Activated CD8-positive, alpha-beta T cell treated with anti-CD3 and anti-CD28 coated beads for 36 hours (primary cell): ENCODE measurements around the gene FRMD4A. TPM values are rescaled to one million over a fixed set of nuclear protein-coding genes. Genes with fewer than 3 reads are reported as not detected.

Experiments used
- ATAC-seq: fragments of 200-7000 bp; cut with Tn5 transposase; one replicate; pipeline ENCODE4 v1.10.0; 2021; ENCODE audit warnings: mild to moderate bottlenecking, moderate library complexity
- CTCF ChIA-PET: fragments of 350-600 bp; sonication (Branson Sonifier 250); formaldehyde crosslinking; loops from one replicate; lab custom pipeline; 2021; ENCODE audit warnings: antibody characterized with exemption; lab: Charles Lee
- POLR2A ChIA-PET: fragments of 350-600 bp; sonication (Branson Sonifier 250); formaldehyde crosslinking; loops from one replicate; lab custom pipeline; 2021; ENCODE audit warnings: antibody characterized with exemption; lab: Charles Lee
- DNase-seq: peaks from one replicate; pipeline ENCODE4 v3.0.0-alpha.2; 2020
- H3K27ac Mint-ChIP-seq: one replicate; pipeline ENCODE4 v1.8.0; 2021; ENCODE audit warnings: mild to moderate bottlenecking, mixed read lengths
- H3K27me3 Mint-ChIP-seq: one replicate; pipeline ENCODE4 v1.8.0; 2021; ENCODE audit warnings: mixed read lengths
- H3K36me3 Mint-ChIP-seq: one replicate; pipeline ENCODE4 v1.8.0; 2021; ENCODE audit warnings: low read depth, mixed read lengths
- H3K4me1 Mint-ChIP-seq: one replicate; pipeline ENCODE4 v1.8.0; 2021; ENCODE audit warnings: low read depth, mixed read lengths
- H3K4me3 Mint-ChIP-seq: one replicate; pipeline ENCODE4 v1.8.0; 2021; ENCODE audit warnings: mild to moderate bottlenecking, moderate library complexity, mixed read lengths
- H3K9me3 Mint-ChIP-seq: one replicate; pipeline ENCODE4 v1.8.0; 2021; ENCODE audit warnings: mixed read lengths
- intact Hi-C: fragments of 100-400 bp; cut with micrococcal nuclease; formaldehyde crosslinking; loops from one replicate; pipeline ENCODE4 v1.10.0; 2022
- total RNA-seq, 2 experiments: library from RNA; stranded (reverse); gene quantifications; one replicate each; pipeline ENCODE4 v1.2.3, GENCODE V29; 2021
- TF ChIP-seq, protein P1 (sequence below): fragments of 200-600 bp; IDR thresholded peaks from one replicate; pipeline ENCODE4 v1.8.0; 2022; ENCODE audit warnings: antibody characterized with exemption, mild to moderate bottlenecking

Gene FRMD4A
- total RNA-seq, 2 experiments from 2014 or later, result 2.1 to 2.8 TPM

DNA sequence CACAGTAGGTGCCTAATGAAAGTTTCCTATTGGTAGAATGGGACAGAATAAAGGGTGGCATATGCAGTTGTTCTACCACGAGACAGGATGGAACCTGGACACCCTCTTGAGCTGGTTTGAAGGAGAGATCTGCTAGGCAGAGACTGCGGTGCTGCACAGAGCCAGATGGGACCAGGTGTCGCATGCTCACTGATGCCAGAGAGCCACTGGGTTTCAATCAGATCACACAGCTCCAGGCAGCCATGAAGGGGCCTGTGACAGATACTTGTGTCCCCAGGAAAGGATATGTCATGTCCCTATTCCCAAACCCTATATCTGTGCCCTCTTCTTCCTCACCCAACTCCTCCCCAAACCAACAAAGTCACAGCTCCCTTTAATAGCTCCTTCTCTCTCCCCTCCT is 508.2 kb downstream of the FRMD4A start:
- intact Hi-C loops, result no loop called here
- Mint-ChIP-seq H3K9me3 (peaks cover 6% of the 10 kb centered on the region), H3K36me3 (no peaks in the 10 kb centered on the region), H3K27me3 (no peaks in the 10 kb centered on the region), H3K4me1 (peaks cover 7% of the 10 kb centered on the region), H3K27ac (no peak overlapping the region), H3K4me3 (no peak overlapping the region)
- no peak for DNase-seq
- POLR2A ChIA-PET, result interaction anchor here (1.6 kb wide), 1 partner anchor 363 kb away, joined by 3 read pairs; no protein-coding TSS in a partner anchor
- CTCF ChIA-PET, result no interaction called here
- TF ChIP-seq, protein P1, sequence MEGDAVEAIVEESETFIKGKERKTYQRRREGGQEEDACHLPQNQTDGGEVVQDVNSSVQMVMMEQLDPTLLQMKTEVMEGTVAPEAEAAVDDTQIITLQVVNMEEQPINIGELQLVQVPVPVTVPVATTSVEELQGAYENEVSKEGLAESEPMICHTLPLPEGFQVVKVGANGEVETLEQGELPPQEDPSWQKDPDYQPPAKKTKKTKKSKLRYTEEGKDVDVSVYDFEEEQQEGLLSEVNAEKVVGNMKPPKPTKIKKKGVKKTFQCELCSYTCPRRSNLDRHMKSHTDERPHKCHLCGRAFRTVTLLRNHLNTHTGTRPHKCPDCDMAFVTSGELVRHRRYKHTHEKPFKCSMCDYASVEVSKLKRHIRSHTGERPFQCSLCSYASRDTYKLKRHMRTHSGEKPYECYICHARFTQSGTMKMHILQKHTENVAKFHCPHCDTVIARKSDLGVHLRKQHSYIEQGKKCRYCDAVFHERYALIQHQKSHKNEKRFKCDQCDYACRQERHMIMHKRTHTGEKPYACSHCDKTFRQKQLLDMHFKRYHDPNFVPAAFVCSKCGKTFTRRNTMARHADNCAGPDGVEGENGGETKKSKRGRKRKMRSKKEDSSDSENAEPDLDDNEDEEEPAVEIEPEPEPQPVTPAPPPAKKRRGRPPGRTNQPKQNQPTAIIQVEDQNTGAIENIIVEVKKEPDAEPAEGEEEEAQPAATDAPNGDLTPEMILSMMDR, result no peak
- ATAC-seq, result no peak

DNA sequence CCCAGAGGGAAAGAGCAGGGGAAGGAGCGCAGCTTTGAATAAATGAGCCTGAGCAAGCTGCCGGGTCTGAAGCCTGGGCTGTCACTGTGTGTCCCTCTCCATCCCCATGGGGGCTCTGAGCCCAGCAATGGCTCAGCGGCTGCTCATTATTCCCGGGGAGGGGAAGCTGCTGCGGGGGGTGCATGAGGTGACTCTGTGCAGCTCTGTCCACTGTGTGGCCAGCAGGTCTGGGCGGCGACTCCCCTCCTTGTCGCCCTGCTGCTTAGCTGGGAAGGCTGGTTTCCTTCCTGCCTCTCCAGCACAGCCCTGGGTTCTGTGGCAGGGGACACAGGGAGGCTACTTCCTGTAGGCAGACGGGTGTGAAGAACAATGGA is 509.8 kb downstream of the FRMD4A start:
- Mint-ChIP-seq H3K4me3 (no peak overlapping the region), H3K9me3 (peaks cover 18% of the 10 kb centered on the region), H3K27ac (no peak overlapping the region), H3K4me1 (peaks cover 7% of the 10 kb centered on the region), H3K36me3 (peaks cover 2% of the 10 kb centered on the region), H3K27me3 (no peaks in the 10 kb centered on the region)
- POLR2A ChIA-PET, result interaction anchor here (0.9 to 1.8 kb wide), 2 partner anchors 13 to 365 kb away, joined by 3 to 4 read pairs; no protein-coding TSS in a partner anchor
- intact Hi-C loops, result no loop called here
- no peak for ATAC-seq
- DNase-seq, result no peak
- TF ChIP-seq, protein P1, result no peak
- CTCF ChIA-PET, result interaction anchor here (1.5 kb wide), 1 partner anchor 31 kb away, joined by 4 read pairs; no protein-coding TSS in a partner anchor

DNA sequence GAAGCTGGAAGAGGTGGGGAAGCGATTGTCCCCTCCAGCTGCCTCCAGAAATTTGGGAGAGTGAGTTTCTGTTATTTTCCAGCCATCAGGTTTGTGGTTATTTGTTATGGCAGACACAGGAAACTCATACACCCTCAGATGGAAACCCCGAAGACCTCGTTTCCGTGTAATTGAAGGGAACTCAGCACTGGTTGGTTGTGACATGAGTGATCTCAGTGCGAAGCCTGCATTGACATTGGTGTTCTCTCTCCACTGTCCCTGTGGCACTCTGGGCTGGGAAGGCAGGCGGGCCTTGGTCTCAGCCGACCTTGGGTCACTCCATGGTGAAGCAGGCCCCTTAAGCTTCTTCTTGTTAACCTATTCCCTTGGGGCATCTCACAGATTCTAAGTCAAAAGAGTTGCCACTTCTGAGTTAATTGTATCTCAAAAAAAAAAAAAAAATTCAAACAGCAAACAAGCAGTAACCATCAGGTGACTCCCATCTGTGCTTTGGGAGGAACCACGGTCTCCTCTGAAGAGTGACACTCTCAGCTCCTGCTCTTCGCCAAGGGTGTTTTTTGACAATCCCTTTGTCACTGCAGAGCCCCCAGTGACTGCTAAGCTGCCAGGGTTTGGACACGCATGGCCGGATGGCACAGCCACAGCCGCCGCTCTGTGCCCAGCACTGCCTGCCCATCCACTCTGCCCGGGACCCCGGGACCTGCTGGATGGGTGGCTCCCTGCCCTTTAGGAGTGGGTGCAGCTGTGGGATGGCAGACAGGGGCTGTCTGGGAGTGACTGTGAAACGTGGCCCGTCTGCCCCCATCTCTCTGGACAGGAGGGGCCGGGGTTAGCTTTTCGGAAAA is 510.4 kb downstream of the FRMD4A start:
- TF ChIP-seq, protein P1, result no peak
- intact Hi-C loops, result no loop called here
- no peak overlapping the region for H3K4me3 Mint-ChIP-seq
- ChIA-PET POLR2A (interaction anchor here (0.9 to 1.8 kb wide), 2 partner anchors 12 to 365 kb away, joined by 3 to 4 read pairs; no protein-coding TSS in a partner anchor), CTCF (interaction anchor here (1.5 kb wide), 1 partner anchor 31 kb away, joined by 4 read pairs; no protein-coding TSS in a partner anchor)
- no peaks in the 10 kb centered on the region for H3K27me3 Mint-ChIP-seq
- H3K27ac Mint-ChIP-seq, result no peak overlapping the region
- peaks cover 19% of the 10 kb centered on the region for H3K9me3 Mint-ChIP-seq
- H3K36me3 Mint-ChIP-seq, result peaks cover 2% of the 10 kb centered on the region
- peaks cover 7% of the 10 kb centered on the region for H3K4me1 Mint-ChIP-seq
- ATAC-seq (peak; percentile 84), DNase-seq (peak; percentile 41)

DNA sequence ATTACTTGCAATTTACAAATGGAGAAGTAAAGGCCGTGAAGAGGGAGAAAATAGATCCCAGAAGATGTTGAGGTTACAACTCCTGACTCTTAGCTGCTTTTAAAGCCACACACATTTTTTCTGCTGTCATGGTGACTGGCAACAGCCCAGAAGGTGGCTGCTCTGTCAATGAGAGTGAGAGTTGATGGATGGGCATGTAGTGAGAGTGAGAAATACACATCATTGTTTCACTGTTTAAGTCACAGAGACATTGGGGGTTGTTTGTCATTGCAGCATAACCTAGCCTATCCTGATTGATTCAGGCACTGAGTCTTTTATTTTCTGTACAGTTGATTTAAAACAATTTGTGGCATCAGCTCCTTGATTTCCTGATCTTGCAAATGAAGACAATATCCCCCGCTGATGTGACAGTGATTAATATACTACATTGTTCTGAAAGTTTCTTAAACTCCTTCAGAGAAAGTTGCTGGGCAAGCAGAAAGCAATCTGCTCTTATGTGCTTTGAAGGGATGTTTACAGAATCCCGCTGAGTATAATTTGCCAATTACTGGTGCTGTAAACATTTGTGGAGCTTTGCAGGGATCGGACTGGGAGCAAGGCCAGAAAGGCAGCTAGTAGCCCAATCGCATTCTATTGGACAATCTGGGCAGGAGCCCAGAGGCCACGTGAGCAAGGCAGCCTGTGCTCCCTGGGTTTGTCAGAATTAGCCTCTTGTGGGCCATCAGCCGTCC is 514.4 kb downstream of the FRMD4A start:
- ATAC-seq, result no peak
- no peak overlapping the region for H3K27ac Mint-ChIP-seq

More for the DNA sequence above, 514.4 kb downstream of the FRMD4A start:
- ChIA-PET POLR2A (no interaction called here), CTCF (no interaction called here)
- peaks cover 19% of the 10 kb centered on the region for H3K9me3 Mint-ChIP-seq
- H3K27me3 Mint-ChIP-seq, result no peaks in the 10 kb centered on the region
- intact Hi-C loops, result no loop called here
- peaks cover 2% of the 10 kb centered on the region for H3K36me3 Mint-ChIP-seq
- TF ChIP-seq, protein P1, result no peak
- no peak for DNase-seq
- no peak overlapping the region for H3K4me3 Mint-ChIP-seq
- peaks cover 7% of the 10 kb centered on the region for H3K4me1 Mint-ChIP-seq
